ENCODE measurements around the gene CKAP5. TPM values are rescaled to one million over a fixed set of nuclear protein-coding genes. Genes with fewer than 3 reads are reported as not detected.

The CKAP5 gene
- total RNA-seq, 4 donors from 2014 or later = 27.2 to 37.0 (median 31.6) TPM

GRCh38 chr11:46723359-46723680, 122.8 kb downstream of the CKAP5 start:
- no peak for TF ChIP-seq CTCF (IDR thresholded peaks at IDR 0.05)
- ATAC-seq (ENCODE audit: low FRiP score) (no peak), DNase-seq (ENCODE audit: low spot score) (no peak)

- no peak for TF ChIP-seq CTCF (IDR thresholded peaks at IDR 0.05)
- DNase-seq (ENCODE audit: low spot score) = no peak
- no peak for ATAC-seq (ENCODE audit: low FRiP score)
These were observed 123.3 kb downstream of the CKAP5 start for GRCh38 chr11:46722566-46723358.

GRCh38 chr11:46721286-46721685, 124.8 kb downstream of the CKAP5 start:
- TF ChIP-seq CTCF (IDR thresholded peaks at IDR 0.05) = no peak
- ATAC-seq (ENCODE audit: low FRiP score) (no peak), DNase-seq (ENCODE audit: low spot score) (no peak)

DNA sequence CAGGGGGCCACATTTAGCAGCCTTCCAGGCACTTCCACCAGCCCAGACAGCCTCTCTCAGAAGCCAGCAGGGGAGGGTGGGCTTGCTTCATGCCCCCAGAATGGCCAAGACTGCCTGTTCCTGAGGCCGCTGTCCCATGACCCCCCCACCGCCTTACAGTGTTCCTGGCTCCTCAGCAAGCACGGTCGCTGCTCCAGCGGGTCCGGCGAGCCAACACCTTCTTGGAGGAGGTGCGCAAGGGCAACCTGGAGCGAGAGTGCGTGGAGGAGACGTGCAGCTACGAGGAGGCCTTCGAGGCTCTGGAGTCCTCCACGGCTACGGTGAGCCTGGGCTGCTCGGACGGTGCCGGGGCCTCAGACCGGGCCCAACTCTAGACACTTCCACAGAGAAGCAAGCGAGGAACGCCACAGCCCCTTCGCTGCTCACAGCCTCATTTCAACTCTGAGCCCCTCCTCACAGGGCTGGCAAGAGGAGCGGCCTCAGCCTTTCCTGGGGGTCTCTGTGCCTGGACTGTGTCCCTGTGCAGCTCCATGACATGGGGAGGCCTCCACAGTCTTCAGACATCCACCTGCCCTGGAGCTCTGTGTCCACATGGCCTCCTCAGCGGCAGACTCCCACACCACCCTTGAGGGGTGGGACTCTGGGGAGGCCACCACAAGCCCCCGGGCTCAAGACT, 126.4 kb downstream of the CKAP5 start:
- ATAC-seq (ENCODE audit: low FRiP score) (no peak), DNase-seq (ENCODE audit: low spot score) (no peak)
- no peak for TF ChIP-seq CTCF (IDR thresholded peaks at IDR 0.05)

GRCh38 chr11:46719048-46719542, 127.0 kb downstream of the CKAP5 start, which contains the start of gene F2:
Gene F2, plus strand, starts transcription at chr11:46719213. Its CDS starts 23 bp downstream, at chr11:46719236.
- no peak for ATAC-seq (ENCODE audit: low FRiP score)
- no peak for DNase-seq (ENCODE audit: low spot score)

More at GRCh38 chr11:46719048-46719542, 127.0 kb downstream of the CKAP5 start, which contains the start of gene F2:
- no peak for TF ChIP-seq CTCF (IDR thresholded peaks at IDR 0.05)
